Endometrial microvascular endothelial cells (primary cell): Measurements from ENCODE around the gene NXPE3. TPM values are rescaled to one million over a fixed set of nuclear protein-coding genes. Genes with fewer than 3 reads are reported as not detected.

Source experiments
- in situ Hi-C: cut with HindIII; loops from 2 replicates; pipeline ENCODE4 v1.10.0; 2017; ENCODE audit warnings: low sequenced_read_pairs, low pct_unique_long_range_greater_than_20kb; ENCODE audit errors: inconsistent ontology term
- total RNA-seq: library from RNA; depleted of rRNA; stranded (reverse); fragments of >200 nt; gene quantifications from one replicate; pipeline ENCODE4 v1.2.3, GENCODE V29; 2015; ENCODE audit errors: inconsistent ontology term

NXPE3 gene
- total RNA-seq, 1 donor from 2014 or later, result 10.1 TPM

DNA sequence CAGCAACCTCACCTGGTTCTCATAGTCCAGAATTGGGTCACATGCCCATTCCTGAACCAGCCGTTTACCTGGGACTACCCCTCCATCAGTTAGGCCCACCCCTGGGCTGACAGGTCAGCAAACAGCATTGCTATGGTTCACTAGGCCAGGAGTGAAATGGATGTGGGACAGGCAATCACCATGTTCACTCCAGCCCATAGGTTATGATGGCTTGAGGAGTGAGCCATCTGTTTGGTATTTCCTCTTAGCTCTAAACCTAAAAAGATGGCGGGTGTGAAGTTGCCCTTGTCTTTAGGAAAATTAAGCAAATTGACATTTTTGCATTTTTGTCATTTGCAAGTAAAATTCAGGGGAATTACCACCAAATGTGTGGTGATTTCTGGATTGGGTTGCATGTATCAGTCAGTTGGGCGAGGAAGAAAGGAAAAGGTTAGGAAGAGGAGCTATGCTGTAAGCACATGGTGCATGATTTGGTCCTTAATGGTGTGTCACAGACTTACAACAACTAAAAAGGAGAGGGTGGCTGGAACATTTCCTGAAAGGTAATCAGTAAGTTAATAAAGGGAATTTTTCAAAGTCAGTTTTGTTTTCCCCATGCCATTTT, 17.2 kb downstream of the NXPE3 start:
- in situ Hi-C loops, result no loop called here

- in situ Hi-C loops, result loop anchor here (25.0 kb wide), 2 partner anchors 386 to 736 kb away; no protein-coding TSS in a partner anchor
These were observed 22.2 kb downstream of the NXPE3 start for GRCh38 chr3:101801174-101801573.

DNA sequence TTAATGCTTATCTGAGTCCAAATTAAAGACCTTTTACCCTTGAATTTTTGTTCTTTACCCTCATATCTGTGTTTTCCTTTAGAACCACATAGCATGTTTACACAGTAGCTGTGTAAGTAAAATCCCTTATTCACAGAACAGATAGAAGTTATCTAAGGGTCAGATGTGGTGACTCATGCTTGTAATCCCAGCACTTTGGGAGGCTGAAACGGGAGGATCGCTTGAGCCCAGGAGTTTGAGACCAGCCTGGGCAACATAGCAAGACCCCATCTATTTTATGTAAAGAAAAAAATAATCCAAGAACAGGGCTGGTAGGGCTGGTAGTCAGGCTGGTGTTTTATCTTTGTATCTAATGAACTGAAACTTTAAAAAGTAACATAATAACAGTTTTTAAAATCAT, 23.2 kb downstream of the NXPE3 start:
- in situ Hi-C loops, result loop anchor here (25.0 kb wide), 2 partner anchors 385 to 735 kb away; no protein-coding TSS in a partner anchor

DNA sequence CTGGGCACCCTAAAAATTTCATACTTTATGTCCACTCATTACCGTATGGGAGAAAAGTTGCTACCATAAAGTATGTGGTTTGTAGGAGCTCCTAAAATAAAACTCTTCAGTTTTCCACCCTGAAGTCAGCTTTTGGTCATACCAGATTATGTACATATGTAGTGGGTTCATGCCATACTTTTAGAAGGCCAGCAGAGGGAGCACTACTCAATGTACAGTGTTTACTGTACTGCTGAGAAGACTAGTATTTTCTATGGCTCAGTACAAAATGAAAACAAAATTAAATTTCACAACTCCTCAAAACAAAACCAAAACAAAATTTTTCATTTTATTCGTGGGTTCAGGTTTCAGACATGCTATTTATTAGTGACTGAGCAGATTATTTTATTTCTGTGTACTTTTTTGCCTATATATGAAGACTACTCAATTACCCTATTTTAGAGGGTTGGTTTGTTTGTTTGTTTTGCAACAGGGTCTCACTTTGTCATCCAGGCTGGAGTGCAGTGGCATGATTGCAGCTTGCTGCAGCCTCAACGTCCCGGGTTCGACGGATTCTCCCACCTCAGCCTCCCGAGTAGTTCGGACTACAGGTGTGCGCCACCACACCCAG, 24.3 kb downstream of the NXPE3 start:
- in situ Hi-C loops, result loop anchor here (25.0 kb wide), 2 partner anchors 384 to 734 kb away; no protein-coding TSS in a partner anchor

DNA sequence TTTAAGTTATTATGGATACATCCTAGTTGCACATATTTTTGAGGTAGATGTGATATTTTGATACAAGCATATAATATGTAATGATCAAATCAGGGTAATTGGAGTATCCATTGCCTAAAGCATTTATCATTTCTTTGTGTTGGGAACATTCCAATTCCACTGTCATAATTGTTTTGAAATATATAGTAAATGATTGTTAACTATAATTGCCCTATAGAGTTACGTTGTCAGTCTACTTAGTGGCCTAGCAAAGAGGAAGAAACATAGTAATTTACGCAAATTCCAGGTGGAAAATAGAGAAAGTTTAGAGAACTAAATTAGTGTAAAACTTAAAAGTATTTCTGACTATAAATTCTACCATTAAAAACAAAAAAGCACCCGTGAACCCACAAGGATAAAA, 24.9 kb downstream of the NXPE3 start:
- in situ Hi-C loops, result loop anchor here (25.0 kb wide), 2 partner anchors 383 to 733 kb away; no protein-coding TSS in a partner anchor

- in situ Hi-C loops, result loop anchor here (25.0 kb wide), 2 partner anchors 381 to 731 kb away; no protein-coding TSS in a partner anchor
These were observed 27.5 kb downstream of the NXPE3 start for GRCh38 chr3:101806491-101806890.

DNA sequence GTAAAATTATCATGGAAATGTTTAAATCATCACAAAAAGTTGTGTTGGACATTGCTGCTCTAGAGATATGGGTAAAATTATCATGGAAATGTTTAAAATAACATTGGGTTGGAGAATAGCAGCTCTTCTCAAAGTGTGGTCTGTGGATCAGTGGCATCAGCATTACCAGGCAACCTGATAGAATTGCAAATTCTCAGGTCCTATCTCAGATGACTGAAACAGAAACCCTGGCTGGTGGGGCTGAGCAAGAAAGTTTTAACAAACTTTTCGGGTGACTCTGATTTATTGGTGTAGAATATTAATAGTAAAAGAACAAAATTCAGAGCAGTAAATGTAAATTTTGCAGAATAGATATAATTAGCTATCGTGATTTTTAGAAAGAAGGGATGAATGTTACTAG, 28.9 kb downstream of the NXPE3 start:
- in situ Hi-C loops, result loop anchor here (25.0 kb wide), 2 partner anchors 379 to 729 kb away; no protein-coding TSS in a partner anchor

DNA sequence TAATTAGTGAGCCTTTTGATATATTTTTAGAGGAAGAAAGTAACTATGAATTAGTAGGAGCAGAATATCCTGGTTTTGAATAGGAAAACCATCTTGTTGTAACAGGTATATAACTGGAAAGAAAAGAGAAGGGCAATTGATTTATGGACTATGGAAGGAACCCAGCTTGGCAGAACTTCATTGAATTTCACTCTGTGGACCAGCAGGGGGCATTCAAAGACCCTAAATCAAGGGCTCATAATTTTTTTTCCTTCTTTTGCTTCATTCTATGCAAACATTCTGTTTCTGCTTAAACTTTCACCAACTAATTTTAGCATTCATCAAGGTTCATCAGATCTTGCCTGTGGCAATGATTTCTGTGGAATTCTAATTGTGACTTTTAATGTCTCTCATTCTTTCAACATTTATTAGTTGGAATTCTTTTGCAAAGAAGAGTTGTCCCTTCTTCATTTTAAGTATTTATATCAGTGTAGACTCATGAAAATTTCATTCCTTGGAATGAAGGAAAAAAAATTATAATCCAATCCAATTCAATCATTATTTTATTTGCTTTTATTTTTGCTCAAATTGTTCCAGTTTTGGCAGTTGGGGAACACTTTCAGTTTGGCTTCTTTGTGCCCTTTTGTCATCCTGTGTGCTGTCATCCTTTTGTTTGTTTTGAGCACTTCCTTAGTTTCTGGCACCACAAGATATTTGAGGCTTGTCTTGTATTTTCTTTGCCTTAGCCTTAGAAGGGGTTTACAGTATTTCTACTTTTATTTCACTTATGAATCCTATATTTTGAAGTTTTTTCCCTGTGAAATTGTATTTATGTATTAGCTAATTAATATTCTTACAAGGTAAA, 30.4 kb downstream of the NXPE3 start:
- in situ Hi-C loops, result loop anchor here (25.0 kb wide), 2 partner anchors 378 to 728 kb away; no protein-coding TSS in a partner anchor

DNA sequence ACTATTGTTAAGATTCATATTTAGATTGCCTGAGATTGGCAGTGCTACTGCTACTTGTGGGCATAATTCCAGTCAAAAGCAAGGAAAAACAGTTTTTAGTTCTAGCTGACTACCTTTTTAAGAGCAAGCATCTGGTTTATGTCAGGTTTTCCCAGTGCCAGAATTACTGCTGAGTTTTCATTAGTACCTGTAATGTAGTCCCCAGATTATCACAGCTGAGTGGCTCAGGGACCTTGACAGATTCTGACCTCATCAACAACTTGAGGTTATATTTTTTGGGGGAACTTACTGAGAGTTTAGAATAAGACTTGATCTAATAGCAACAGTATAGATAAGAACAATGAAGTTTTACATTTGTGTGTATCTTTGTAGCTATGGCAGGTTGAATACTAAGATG, 31.0 kb downstream of the NXPE3 start:
- in situ Hi-C loops, result loop anchor here (25.0 kb wide), 2 partner anchors 377 to 727 kb away; no protein-coding TSS in a partner anchor

- in situ Hi-C loops, result loop anchor here (25.0 kb wide), 2 partner anchors 375 to 725 kb away; no protein-coding TSS in a partner anchor
These were observed 32.9 kb downstream of the NXPE3 start for GRCh38 chr3:101811875-101812274.

DNA sequence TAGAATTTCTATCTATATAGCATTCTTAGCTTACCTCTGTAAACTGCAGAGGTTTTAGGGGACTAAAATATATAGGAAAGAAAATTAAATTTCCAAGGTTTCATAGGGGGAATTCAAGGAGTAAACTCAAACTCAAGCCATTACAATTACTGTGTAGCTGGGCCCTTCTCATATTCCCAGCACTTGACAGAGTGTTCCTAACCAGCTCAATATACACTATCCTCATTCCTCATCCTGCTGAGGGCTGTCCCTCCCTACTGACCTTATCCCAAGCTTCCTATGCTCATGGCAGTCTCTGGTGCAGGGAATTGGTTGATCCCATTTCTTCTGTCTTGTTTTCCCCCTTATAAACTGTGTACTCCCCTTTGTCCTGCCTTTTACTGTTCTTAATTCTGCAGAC, 33.9 kb downstream of the NXPE3 start:
- in situ Hi-C loops, result loop anchor here (25.0 kb wide), 2 partner anchors 374 to 724 kb away; no protein-coding TSS in a partner anchor

GRCh38 chr3:101813817-101814440, 34.9 kb downstream of the NXPE3 start:
- in situ Hi-C loops, result loop anchor here (25.0 kb wide), 2 partner anchors 373 to 723 kb away; no protein-coding TSS in a partner anchor

DNA sequence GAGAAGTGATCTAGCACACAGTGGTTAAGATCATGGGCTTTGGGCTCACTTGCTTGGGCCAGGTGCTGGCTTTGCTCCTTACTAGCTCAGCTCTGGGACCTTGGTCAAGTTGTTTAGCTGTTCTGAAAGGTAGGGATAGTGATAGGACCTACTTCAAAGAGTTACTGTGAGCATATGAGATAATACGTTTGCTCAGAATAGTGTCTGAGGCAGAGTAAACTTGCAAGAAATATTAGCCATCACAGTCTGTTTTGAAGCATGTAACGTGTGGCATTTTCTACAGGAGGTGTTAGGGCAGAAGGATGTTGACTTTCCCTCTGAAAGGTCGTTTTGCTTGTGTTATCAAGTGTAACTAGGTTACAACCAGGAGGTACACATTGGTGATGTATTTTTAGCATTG, 35.8 kb downstream of the NXPE3 start:
- in situ Hi-C loops, result loop anchor here (25.0 kb wide), 2 partner anchors 372 to 722 kb away; no protein-coding TSS in a partner anchor

DNA sequence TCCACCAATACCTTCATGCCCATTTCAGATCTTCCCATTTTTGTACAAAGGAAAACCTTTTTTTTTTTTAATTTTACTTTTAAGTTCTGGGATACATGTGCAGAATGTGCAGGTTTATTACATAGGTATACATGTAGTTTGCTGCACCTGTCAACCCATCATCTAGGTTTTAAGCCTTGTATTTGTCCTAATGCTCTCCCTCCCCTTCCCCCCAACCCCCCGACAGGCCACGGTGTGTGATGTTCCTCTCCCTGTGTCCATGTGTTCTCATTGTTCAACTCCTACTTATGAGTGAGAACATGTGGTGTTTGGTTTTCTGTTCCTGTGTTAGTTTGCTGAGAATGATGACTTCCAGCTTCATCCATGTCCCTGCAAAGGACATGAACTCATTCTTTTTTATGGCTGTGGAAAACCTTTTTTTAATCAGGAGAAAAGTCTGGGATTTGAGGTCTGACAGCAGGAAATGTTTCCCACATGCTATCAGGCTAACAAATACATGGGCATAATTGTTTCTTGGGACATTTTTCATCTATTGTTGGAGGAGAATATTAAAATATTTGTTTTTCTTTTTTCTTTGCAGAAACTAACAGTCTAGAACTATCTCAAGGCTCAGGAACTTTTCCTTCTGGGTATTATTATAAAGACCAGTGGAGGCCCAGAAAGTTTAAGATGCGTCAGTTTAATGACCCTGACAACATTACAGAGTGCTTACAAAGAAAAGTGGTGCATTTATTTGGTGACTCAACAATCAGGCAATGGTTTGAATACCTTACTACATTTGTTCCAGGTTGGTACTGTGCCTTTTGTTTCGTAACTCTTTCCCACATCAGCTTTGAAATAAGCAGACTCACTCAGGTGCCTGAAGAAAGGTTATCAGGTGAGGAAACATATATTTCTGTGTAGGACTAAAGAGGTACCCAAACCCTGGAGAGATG, 37.5 kb downstream of the NXPE3 start:
- in situ Hi-C loops, result loop anchor here (25.0 kb wide), 2 partner anchors 371 to 721 kb away; no protein-coding TSS in a partner anchor

DNA sequence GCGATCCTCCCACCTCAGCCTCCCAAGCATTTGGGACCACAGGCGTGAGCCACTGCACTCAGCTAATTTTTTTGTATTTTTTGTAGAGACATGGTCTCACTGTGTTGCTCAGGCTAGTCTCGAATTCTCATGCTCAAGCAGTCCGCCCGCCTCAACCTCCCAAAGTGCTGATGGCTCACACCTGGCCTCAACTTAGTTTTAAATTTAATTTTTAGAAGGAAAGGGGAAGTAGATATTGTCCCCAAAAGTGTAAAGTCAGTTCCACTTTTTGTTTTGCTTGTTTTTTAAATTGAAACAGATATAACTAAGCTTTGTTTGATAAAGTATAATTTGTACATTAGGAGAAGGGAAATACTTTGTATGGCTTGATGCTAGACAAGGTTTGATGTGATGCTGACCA, 39.0 kb downstream of the NXPE3 start:
- in situ Hi-C loops, result loop anchor here (25.0 kb wide), 2 partner anchors 369 to 719 kb away; no protein-coding TSS in a partner anchor

DNA sequence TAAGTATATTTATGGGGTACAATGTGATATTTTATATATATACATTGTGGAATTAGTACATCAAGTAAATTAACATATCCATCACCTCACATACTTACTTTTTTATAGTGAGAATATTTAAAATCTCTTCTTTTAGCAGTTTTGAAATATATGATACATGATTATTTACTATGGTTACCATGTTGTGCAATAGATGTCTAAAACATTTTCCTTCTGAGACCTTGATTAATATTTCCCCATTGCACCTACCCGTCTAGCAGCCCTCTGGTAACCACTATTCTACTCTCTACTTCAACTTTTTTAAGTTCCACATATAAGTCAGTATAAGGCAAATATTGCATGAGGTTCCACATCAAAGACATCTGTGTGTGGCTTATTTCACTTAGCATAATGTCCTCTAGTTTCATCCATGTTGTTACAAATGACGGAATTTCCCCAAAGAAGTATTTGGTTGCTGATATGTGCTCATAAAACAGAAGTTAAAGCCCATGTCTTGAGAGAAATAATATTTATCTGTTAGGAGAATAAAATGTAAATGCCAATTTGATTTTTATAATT, 40.7 kb downstream of the NXPE3 start:
- in situ Hi-C loops, result loop anchor here (25.0 kb wide), 2 partner anchors 368 to 718 kb away; no protein-coding TSS in a partner anchor

DNA sequence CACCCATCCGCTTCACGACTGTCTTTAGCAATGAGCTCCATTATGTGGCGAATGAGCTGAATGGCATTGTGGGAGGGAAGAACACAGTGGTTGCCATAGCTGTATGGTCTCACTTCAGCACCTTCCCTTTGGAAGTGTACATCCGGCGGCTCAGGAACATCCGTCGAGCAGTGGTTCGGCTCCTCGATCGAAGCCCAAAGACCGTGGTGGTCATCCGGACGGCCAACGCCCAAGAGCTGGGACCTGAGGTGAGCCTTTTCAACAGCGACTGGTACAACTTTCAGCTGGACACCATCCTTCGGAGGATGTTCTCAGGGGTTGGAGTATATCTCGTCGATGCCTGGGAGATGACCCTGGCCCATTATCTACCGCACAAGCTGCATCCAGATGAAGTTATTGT, 42.5 kb downstream of the NXPE3 start:
- in situ Hi-C loops, result loop anchor here (25.0 kb wide), 2 partner anchors 366 to 716 kb away; no protein-coding TSS in a partner anchor
